ENCODE data around the gene NCBP3. TPM values are rescaled to one million over a fixed set of nuclear protein-coding genes. Genes with fewer than 3 reads are reported as not detected.

NCBP3 gene
- total RNA-seq, 2 experiments from 2014 or later: 25.0 to 29.5 TPM

DNA sequence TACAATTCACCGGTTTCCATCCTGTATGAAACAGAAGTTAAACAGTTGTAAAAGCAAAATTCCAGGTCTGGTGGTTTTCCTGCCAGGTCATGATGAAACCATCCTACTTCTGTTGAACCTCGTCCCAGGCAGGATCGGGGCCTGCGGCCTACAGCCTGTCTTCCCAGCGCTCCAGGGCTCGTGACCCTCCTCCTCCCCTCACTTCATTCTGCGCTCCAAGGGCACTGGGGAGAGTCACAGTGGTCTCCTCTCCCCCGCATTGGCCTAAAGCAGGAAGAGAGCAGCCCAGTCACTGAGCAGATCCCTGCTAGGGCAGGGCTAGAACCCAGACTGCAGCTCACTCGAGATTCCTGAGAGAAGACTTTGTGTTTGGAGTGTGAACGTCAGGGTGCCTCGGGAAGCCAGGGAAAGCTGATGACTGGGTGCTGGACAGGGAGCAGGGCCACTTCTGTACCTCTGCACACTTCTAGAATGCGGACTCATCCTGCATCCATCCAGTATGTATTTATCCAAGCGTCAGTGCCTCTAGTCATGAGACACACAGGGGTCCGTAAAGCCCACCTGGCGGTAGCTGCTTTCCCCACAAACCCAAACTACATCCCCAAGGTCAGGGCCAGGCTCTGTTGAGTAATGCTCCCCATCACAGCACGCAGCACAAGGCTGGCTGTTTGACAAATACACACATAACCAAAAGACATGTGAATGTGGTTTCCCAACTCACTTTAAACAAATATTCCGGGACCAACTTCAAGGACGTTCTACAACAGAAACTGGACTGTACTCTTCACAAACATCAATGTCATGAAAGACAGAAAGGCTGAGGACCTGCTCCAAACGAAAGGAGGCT lies 43.4 kb downstream of the NCBP3 start:
- intact Hi-C loops (cut with DNase I, micrococcal nuclease): no loop called here
- H3K27ac ChIP-seq (ENCODE audit: low read depth in 1 of 2, low read length in 2 of 2): no peak overlapping the region
- peaks cover 18% of the 10 kb centered on the region for H3K4me1 ChIP-seq (ENCODE audit: insufficient read depth, low read length)
- Mint-ChIP-seq H3K27me3 (no peaks in the 10 kb centered on the region), H3K4me1 (ENCODE audit: low read depth) (peaks cover 3% of the 10 kb centered on the region), H3K36me3 (ENCODE audit: low read depth) (peaks cover 9% of the 10 kb centered on the region), H3K9me3 (no peaks in the 10 kb centered on the region), H3K4me3 (no peak overlapping the region), H3K27ac (no peak overlapping the region)
- ChIA-PET POLR2A (no interaction called here), CTCF (no interaction called here)
- ATAC-seq (ENCODE audit: poor library complexity) (no peak), DNase-seq (peak in 2 of 14 experiments; percentile 25 to 39)
- no peak overlapping the region for H3K4me3 ChIP-seq (ENCODE audit: low read length)
- H3K36me3 ChIP-seq (ENCODE audit: insufficient read depth, low read length): peaks cover 4% of the 10 kb centered on the region
- no peaks in the 10 kb centered on the region for H3K27me3 ChIP-seq (ENCODE audit: control insufficient read depth in 1 of 2, insufficient read depth in 2 of 2, low read length in 2 of 2)
- no peaks in the 10 kb centered on the region for H3K9me3 ChIP-seq (ENCODE audit: control insufficient read depth in 1 of 2, insufficient read depth in 1 of 2, low read length in 2 of 2)
- TF ChIP-seq CTCF (IDR thresholded peaks at IDR 0.05): no peak

GRCh38 chr17:3801792-3802191 lies 44.3 kb downstream of the NCBP3 start:
- H3K9me3 ChIP-seq (ENCODE audit: control insufficient read depth in 1 of 2, insufficient read depth in 1 of 2, low read length in 2 of 2): no peaks in the 10 kb centered on the region
- H3K9me3 Mint-ChIP-seq: no peaks in the 10 kb centered on the region
- H3K4me1 ChIP-seq (ENCODE audit: insufficient read depth, low read length): peaks cover 19% of the 10 kb centered on the region
- no peak for TF ChIP-seq CTCF (IDR thresholded peaks at IDR 0.05)
- peaks cover 1% of the 10 kb centered on the region for H3K36me3 Mint-ChIP-seq (ENCODE audit: low read depth)
- intact Hi-C loops (cut with DNase I, micrococcal nuclease): no loop called here
- no peaks in the 10 kb centered on the region for H3K27me3 ChIP-seq (ENCODE audit: control insufficient read depth in 1 of 2, insufficient read depth in 2 of 2, low read length in 2 of 2)
- H3K27ac Mint-ChIP-seq: no peak overlapping the region
- no peak for ATAC-seq (ENCODE audit: poor library complexity)
- no peak overlapping the region for H3K4me3 ChIP-seq (ENCODE audit: low read length)
- DNase-seq: no peak
- no peak overlapping the region for H3K4me3 Mint-ChIP-seq
- H3K36me3 ChIP-seq (ENCODE audit: insufficient read depth, low read length): no peaks in the 10 kb centered on the region
- CTCF ChIA-PET: no interaction called here
- POLR2A ChIA-PET: no interaction called here
- peaks cover 5% of the 10 kb centered on the region for H3K4me1 Mint-ChIP-seq (ENCODE audit: low read depth)
- no peaks in the 10 kb centered on the region for H3K27me3 Mint-ChIP-seq
- no peak overlapping the region for H3K27ac ChIP-seq (ENCODE audit: low read depth in 1 of 2, low read length in 2 of 2)

DNA sequence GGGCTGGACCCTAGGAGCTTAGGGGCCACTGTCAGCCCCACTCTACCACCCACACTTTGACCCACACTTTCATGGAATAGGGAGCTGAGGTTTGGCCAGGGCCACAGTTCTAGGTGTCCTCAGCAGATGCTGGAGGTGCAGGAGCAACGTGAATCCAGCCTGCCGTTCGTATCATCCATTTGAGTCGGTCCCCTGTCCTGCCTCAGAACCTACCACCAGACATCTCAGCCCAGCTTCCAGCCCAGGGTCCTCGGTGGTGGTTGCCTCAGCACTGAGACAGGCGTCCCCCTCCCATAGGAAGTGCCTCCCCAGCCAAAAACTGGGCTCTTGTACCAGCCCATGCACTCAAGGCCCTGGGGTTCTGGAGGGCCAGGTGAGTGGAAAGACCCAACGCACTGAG lies 44.7 kb downstream of the NCBP3 start:
- no peak overlapping the region for H3K27ac Mint-ChIP-seq

More for the DNA sequence above, 44.7 kb downstream of the NCBP3 start:
- Mint-ChIP-seq H3K4me1 (ENCODE audit: low read depth) (peaks cover 9% of the 10 kb centered on the region), H3K4me3 (no peak overlapping the region), H3K27me3 (no peaks in the 10 kb centered on the region), H3K36me3 (ENCODE audit: low read depth) (no peaks in the 10 kb centered on the region), H3K9me3 (no peaks in the 10 kb centered on the region)
- no peaks in the 10 kb centered on the region for H3K27me3 ChIP-seq (ENCODE audit: control insufficient read depth in 1 of 2, insufficient read depth in 2 of 2, low read length in 2 of 2)
- ChIA-PET CTCF (no interaction called here), POLR2A (no interaction called here)
- H3K9me3 ChIP-seq (ENCODE audit: control insufficient read depth in 1 of 2, insufficient read depth in 1 of 2, low read length in 2 of 2): no peaks in the 10 kb centered on the region
- no peak overlapping the region for H3K27ac ChIP-seq (ENCODE audit: low read depth in 1 of 2, low read length in 2 of 2)
- H3K4me3 ChIP-seq (ENCODE audit: low read length): no peak overlapping the region
- peaks cover 23% of the 10 kb centered on the region for H3K4me1 ChIP-seq (ENCODE audit: insufficient read depth, low read length)
- intact Hi-C loops (cut with DNase I, micrococcal nuclease): no loop called here
- no peak for TF ChIP-seq CTCF (IDR thresholded peaks at IDR 0.05)
- no peaks in the 10 kb centered on the region for H3K36me3 ChIP-seq (ENCODE audit: insufficient read depth, low read length)
- DNase-seq (no peak), ATAC-seq (ENCODE audit: poor library complexity) (no peak)

All from CD4-positive, alpha-beta T cell (primary cell).